DND-41 (cell line): ENCODE results near the gene KCNA1.

ENCODE experiments used
- ATAC-seq: fragments of 200-7000 bp; cut with Tn5 transposase; 3 replicates; pipeline ENCODE4 v1.9.1; 2021; ENCODE audit warnings: low read depth; ENCODE audit not compliant: insufficient read depth
- DNase-seq: peaks from one replicate; pipeline ENCODE4 v3.0.0-alpha.2; 2020
- H2AFZ ChIP-seq: 2 replicates; pipeline ENCODE4 v1.6.0; 2012; ENCODE audit warnings: low read depth, low read length
- H3K27ac ChIP-seq: 2 replicates; pipeline ENCODE4 v1.5.1; 2012; ENCODE audit warnings: low read length, inconsistent platforms
- H3K27me3 ChIP-seq: fragments of 200-600 bp; sonication (generic); 2 replicates; pipeline ENCODE4 v1.6.0; 2012; ENCODE audit warnings: low read length, mild to moderate bottlenecking, inconsistent platforms; ENCODE audit not compliant: insufficient read depth, poor library complexity
- H3K36me3 ChIP-seq: 2 replicates; pipeline ENCODE4 v1.5.1; 2012; ENCODE audit warnings: low read length, inconsistent platforms; ENCODE audit not compliant: insufficient read depth
- H3K4me1 ChIP-seq: 2 replicates; pipeline ENCODE4 v1.5.1; 2012; ENCODE audit warnings: mild to moderate bottlenecking, low read length; ENCODE audit not compliant: insufficient read depth
- H3K4me2 ChIP-seq: 2 replicates; pipeline ENCODE4 v1.6.0; 2012; ENCODE audit warnings: mild to moderate bottlenecking, moderate library complexity, low read length, inconsistent platforms; ENCODE audit not compliant: insufficient read depth
- H3K4me3 ChIP-seq, 2 experiments: fragments of 200-600 bp in 1 of 2; shearing (Covaris generic) in 1 of 2; 2 replicates each; pipeline ENCODE4 v1.5.1; 2012 to 2016; ENCODE audit warnings: inconsistent platforms in 2 of 2, low read length in 2 of 2, mild to moderate bottlenecking in 2 of 2, low read depth in 1 of 2, moderate library complexity in 1 of 2
- H3K79me2 ChIP-seq: 2 replicates; pipeline ENCODE4 v1.6.0; 2012; ENCODE audit warnings: low read length, inconsistent platforms; ENCODE audit not compliant: insufficient read depth
- H3K9ac ChIP-seq: 2 replicates; pipeline ENCODE4 v1.6.0; 2012; ENCODE audit warnings: low read depth, mild to moderate bottlenecking, inconsistent platforms, low read length, moderate library complexity
- H3K9me3 ChIP-seq: 2 replicates; pipeline ENCODE4 v1.5.1; 2012; ENCODE audit warnings: low read length, moderate library complexity, mild to moderate bottlenecking, inconsistent platforms; ENCODE audit not compliant: insufficient read depth, severe bottlenecking
- H4K20me1 ChIP-seq: 2 replicates; pipeline ENCODE4 v1.6.0; 2012; ENCODE audit warnings: low read length; ENCODE audit not compliant: insufficient read depth
- EZH2 ChIP-seq: IDR thresholded peaks from 3 replicates; pipeline ENCODE4 v1.6.1; 2012; ENCODE audit warnings: borderline replicate concordance, low read depth, mild to moderate bottlenecking, moderate library complexity, low read length, inconsistent platforms; ENCODE audit not compliant: severe bottlenecking
- TF ChIP-seq, protein P1 (sequence below): IDR thresholded peaks from 2 replicates; pipeline ENCODE4 v1.5.1; 2012; ENCODE audit warnings: borderline replicate concordance, low read length, moderate library complexity, mild to moderate bottlenecking; ENCODE audit not compliant: poor library complexity, severe bottlenecking; ENCODE audit errors: extremely low read depth

The KCNA1 gene

DNA sequence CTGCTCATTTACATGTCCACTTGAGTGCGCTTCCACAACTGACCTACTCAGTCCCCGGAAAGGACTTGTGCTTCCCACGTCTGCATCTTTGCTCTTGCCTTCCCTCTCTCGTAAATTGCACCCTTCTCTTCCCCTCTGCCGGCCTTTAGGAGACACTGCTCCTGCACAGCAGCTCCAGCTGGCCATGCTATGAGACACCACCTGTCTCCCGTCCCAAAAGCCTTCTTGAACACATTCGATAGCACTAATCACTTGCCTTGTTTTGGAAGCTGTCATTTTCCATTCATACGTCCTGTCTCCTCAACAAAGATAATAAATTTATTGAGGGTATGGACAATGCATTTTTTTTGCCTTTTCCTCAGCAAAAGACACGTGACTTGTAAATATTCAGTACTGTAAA is 15.7 kb upstream of the KCNA1 start:
- Histone ChIP-seq H3K27ac (no peak overlapping the region), H4K20me1 (no peaks in the 10 kb centered on the region), H3K4me2 (no peak overlapping the region), H2AFZ (no peak overlapping the region), H3K79me2 (no peaks in the 10 kb centered on the region), H3K4me1 (no peaks in the 10 kb centered on the region), H3K4me3 (no peak overlapping the region), H3K27me3 (peaks cover 24% of the 10 kb centered on the region), H3K9ac (no peak overlapping the region), H3K36me3 (no peaks in the 10 kb centered on the region), H3K9me3 (no peaks in the 10 kb centered on the region)
- TF ChIP-seq, protein P1, sequence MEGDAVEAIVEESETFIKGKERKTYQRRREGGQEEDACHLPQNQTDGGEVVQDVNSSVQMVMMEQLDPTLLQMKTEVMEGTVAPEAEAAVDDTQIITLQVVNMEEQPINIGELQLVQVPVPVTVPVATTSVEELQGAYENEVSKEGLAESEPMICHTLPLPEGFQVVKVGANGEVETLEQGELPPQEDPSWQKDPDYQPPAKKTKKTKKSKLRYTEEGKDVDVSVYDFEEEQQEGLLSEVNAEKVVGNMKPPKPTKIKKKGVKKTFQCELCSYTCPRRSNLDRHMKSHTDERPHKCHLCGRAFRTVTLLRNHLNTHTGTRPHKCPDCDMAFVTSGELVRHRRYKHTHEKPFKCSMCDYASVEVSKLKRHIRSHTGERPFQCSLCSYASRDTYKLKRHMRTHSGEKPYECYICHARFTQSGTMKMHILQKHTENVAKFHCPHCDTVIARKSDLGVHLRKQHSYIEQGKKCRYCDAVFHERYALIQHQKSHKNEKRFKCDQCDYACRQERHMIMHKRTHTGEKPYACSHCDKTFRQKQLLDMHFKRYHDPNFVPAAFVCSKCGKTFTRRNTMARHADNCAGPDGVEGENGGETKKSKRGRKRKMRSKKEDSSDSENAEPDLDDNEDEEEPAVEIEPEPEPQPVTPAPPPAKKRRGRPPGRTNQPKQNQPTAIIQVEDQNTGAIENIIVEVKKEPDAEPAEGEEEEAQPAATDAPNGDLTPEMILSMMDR = no peak
- no peak for TF ChIP-seq EZH2
- DNase-seq (no peak), ATAC-seq (no peak)

DNA sequence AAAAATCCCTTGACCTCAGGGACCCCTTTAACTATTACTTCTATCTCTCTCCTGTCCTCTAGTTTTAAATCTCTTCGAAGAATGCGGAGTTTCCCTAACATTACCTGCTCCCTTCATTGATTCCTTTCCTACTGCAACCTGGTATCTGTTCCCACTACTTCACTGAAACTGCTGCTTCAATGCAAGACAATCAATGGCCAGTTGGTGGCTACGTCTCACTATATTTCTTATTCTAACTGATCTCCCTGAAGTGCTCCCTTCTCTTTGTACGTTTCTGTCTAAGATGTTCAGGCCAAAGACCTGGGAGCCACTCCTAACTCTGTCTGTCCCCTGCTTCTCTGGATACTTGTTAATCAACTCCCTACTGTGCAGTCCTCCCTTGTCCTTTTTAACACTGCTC is 10.3 kb upstream of the KCNA1 start:
- no peak for ATAC-seq
- H3K27me3 ChIP-seq = peaks cover 24% of the 10 kb centered on the region

DNA sequence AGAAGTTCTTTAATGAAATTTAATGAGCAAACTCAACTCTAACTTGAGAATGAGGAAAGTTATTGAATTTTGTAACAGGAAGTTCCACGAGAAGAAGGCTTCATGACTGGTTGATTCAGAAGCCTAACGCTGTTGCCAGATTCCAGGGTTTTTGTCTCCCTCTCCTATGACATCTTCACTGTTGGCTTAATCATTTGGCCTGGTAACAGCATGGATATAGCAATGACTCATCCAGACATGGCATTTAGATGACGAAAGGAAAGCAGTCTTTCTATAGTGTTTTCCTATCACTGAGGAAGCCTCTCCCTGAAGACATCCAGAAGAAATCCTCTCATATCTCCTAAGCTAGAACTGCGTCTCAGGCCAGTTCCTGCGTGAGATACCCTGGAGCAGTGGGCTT is 9.4 kb upstream of the KCNA1 start:
- no peaks in the 10 kb centered on the region for H3K36me3 ChIP-seq
- no peak overlapping the region for H3K27ac ChIP-seq
- no peak for ATAC-seq
- no peak overlapping the region for H3K9ac ChIP-seq
- no peaks in the 10 kb centered on the region for H3K79me2 ChIP-seq
- H3K4me1 ChIP-seq = no peaks in the 10 kb centered on the region
- H3K27me3 ChIP-seq = peaks cover 24% of the 10 kb centered on the region
- H3K4me3 ChIP-seq = no peak overlapping the region
- DNase-seq = no peak
- H3K4me2 ChIP-seq = no peak overlapping the region
- H3K9me3 ChIP-seq = no peaks in the 10 kb centered on the region
- no peaks in the 10 kb centered on the region for H4K20me1 ChIP-seq
- H2AFZ ChIP-seq = no peak overlapping the region
- TF ChIP-seq, protein P1 = no peak
- no peak for TF ChIP-seq EZH2

More for the DNA sequence above, 10.3 kb upstream of the KCNA1 start:
- H3K4me1 ChIP-seq = no peaks in the 10 kb centered on the region
- H3K4me2 ChIP-seq = no peak overlapping the region
- DNase-seq = no peak
- H3K36me3 ChIP-seq = no peaks in the 10 kb centered on the region
- H3K79me2 ChIP-seq = no peaks in the 10 kb centered on the region
- H3K27ac ChIP-seq = no peak overlapping the region
- H3K9ac ChIP-seq = no peak overlapping the region
- no peak overlapping the region for H3K4me3 ChIP-seq
- no peak overlapping the region for H2AFZ ChIP-seq
- no peaks in the 10 kb centered on the region for H4K20me1 ChIP-seq
- TF ChIP-seq, protein P1 = peak; percentile 28
- TF ChIP-seq EZH2 = no peak
- H3K9me3 ChIP-seq = no peaks in the 10 kb centered on the region

DNA sequence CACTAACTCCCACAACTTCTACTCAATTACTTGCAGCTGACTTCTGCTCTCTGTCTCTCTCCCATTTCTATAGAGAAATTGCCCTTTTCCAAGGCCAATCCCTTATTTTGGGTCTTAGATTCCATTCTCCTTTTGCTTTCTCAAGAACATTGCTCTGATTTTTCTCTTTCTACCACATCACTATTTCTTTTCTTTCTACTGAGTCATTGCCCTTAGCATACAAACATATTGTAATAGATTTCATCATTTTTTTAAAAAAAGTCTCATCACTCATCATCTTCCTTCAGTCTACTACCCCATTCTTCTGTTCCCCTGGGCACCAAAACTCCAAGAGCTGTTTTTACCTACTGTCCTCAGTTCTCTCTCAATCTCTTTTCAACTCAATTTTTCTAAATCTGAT is 4.4 kb upstream of the KCNA1 start:
- H3K9ac ChIP-seq = no peak overlapping the region
- DNase-seq (no peak), ATAC-seq (no peak)
- no peak for TF ChIP-seq EZH2
- TF ChIP-seq, protein P1 = no peak
- no peak overlapping the region for H3K27ac ChIP-seq
- peaks cover 23% of the 10 kb centered on the region for H3K27me3 ChIP-seq
- H4K20me1 ChIP-seq = no peaks in the 10 kb centered on the region
- H3K4me2 ChIP-seq = no peak overlapping the region
- no peaks in the 10 kb centered on the region for H3K36me3 ChIP-seq
- H2AFZ ChIP-seq = no peak overlapping the region
- no peaks in the 10 kb centered on the region for H3K79me2 ChIP-seq
- H3K4me3 ChIP-seq = no peak overlapping the region
- H3K9me3 ChIP-seq = no peaks in the 10 kb centered on the region
- H3K4me1 ChIP-seq = no peaks in the 10 kb centered on the region
